Smooth muscle cell (in vitro differentiated cells): ENCODE data around the gene NRXN3. TPM values are rescaled to one million over a fixed set of nuclear protein-coding genes. Genes with fewer than 3 reads are reported as not detected.

ENCODE experiments used
- DNase-seq: peaks from one replicate; lab custom pipeline; 2025; ENCODE audit not compliant: unreplicated experiment; lab: John Stamatoyannopoulos, UW
- H2AFZ ChIP-seq: fragments of 200-600 bp; sonication (generic); 2 replicates; pipeline ENCODE4 v1.6.0; 2016; ENCODE audit warnings: antibody characterized with exemption, low read depth, mild to moderate bottlenecking
- H3F3A ChIP-seq: fragments of 200-600 bp; sonication (generic); 2 replicates; pipeline ENCODE4 v1.6.0; 2017; ENCODE audit warnings: antibody characterized with exemption, low read depth
- H3K27ac ChIP-seq: fragments of 200-600 bp; sonication (generic); 2 replicates; pipeline ENCODE4 v1.5.1; 2016; ENCODE audit warnings: low read depth, mild to moderate bottlenecking
- H3K27me3 ChIP-seq: fragments of 200-600 bp; sonication (generic); 2 replicates; pipeline ENCODE4 v1.6.1; 2016; ENCODE audit warnings: low read depth, mild to moderate bottlenecking
- H3K36me3 ChIP-seq: fragments of 200-600 bp; sonication (generic); 2 replicates; pipeline ENCODE4 v1.5.1; 2016; ENCODE audit warnings: low read depth
- H3K4me1 ChIP-seq: fragments of 200-600 bp; sonication (generic); 2 replicates; pipeline ENCODE4 v1.5.1; 2016; ENCODE audit warnings: low read depth
- H3K4me2 ChIP-seq: fragments of 200-600 bp; sonication (generic); 2 replicates; pipeline ENCODE4 v1.6.0; 2016; ENCODE audit warnings: mild to moderate bottlenecking
- H3K4me3 ChIP-seq: fragments of 200-600 bp; sonication (generic); 2 replicates; pipeline ENCODE4 v1.5.1; 2016; ENCODE audit warnings: mild to moderate bottlenecking
- H3K79me2 ChIP-seq: fragments of 200-600 bp; sonication (generic); 2 replicates; pipeline ENCODE4 v1.6.0; 2016; ENCODE audit warnings: low read depth, mild to moderate bottlenecking
- H3K9ac ChIP-seq: fragments of 200-600 bp; sonication (generic); 2 replicates; pipeline ENCODE4 v1.6.0; 2016; ENCODE audit warnings: low read depth
- H3K9me3 ChIP-seq: fragments of 200-600 bp; sonication (generic); replicated peaks from 2 replicates; pipeline ENCODE4 v1.5.1; 2016; ENCODE audit warnings: low read depth
- H4K20me1 ChIP-seq: fragments of 200-600 bp; sonication (generic); 2 replicates; pipeline ENCODE4 v1.6.0; 2016; ENCODE audit warnings: low read depth
- CTCF ChIP-seq: fragments of 200-600 bp; sonication (generic); IDR thresholded peaks from 2 replicates; pipeline ENCODE4 v1.5.1; 2017; ENCODE audit warnings: borderline replicate concordance, mild to moderate bottlenecking, antibody characterized with exemption; ENCODE audit not compliant: insufficient read depth, poor library complexity, severe bottlenecking
- WGBS: methylation state at CpG from one replicate; pipeline ENCODE4 v1.1.7; 2016; ENCODE audit warnings: low lambda C conversion rate; 5-methylcytosine and 5-hydroxymethylcytosine counted together
- polyA plus RNA-seq: library from polyadenylated mRNA; unstranded; fragments of >200 nt; fragmentation: Nextera tagmentation; extraction: Ambion mirVana; gene quantifications from 2 replicates; pipeline ENCODE4 v1.2.1, GENCODE V29; 2016
- total RNA-seq: library from RNA; depleted of rRNA; stranded (reverse); fragments of >200 nt; gene quantifications from 2 replicates; pipeline ENCODE4 v1.2.3, GENCODE V29; 2014

NRXN3 gene
- total and polyA plus RNA-seq, 2 experiments from 2014 or later, result 1.2 to 7.0 TPM

DNA sequence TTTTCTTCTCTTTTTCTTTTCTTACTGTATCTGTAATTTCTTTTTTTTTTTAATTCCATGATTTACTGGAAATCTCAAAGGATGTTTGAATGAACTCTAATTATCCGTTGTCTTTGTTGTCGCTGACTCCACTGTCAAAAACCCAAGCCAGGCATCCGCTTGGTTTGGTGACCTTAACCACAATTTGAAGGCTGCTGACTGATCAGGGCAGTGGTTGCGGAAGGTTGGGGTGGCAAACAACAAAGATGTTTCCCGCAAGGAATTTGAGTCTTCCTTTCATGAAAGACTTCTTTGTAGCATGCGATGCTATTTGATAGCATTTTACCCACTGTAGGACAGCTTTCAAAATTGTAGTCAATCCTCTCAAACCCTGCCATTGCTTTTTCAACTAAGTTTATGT lies 1027.3 kb downstream of the NRXN3 start:
- no peak overlapping the region for H3K4me3 ChIP-seq
- TF ChIP-seq CTCF, result no peak
- no peaks in the 10 kb centered on the region for H4K20me1 ChIP-seq
- H3K79me2 ChIP-seq, result no peaks in the 10 kb centered on the region
- H3K9ac ChIP-seq, result no peak overlapping the region
- no peak overlapping the region for H2AFZ ChIP-seq
- H3K36me3 ChIP-seq, result no peaks in the 10 kb centered on the region
- H3K9me3 ChIP-seq, result no peaks in the 10 kb centered on the region
- H3F3A ChIP-seq, result no peaks in the 10 kb centered on the region
- no peak overlapping the region for H3K27ac ChIP-seq
- 92% methylated on average over 6 of the region's 6 CpGs for WGBS
- DNase-seq, result no peak
- no peaks in the 10 kb centered on the region for H3K27me3 ChIP-seq
- H3K4me2 ChIP-seq, result no peak overlapping the region
- H3K4me1 ChIP-seq, result no peaks in the 10 kb centered on the region

- Histone ChIP-seq H3K4me3 (no peak overlapping the region), H3K79me2 (no peaks in the 10 kb centered on the region), H3K27me3 (no peaks in the 10 kb centered on the region), H2AFZ (no peak overlapping the region), H3K4me2 (no peak overlapping the region), H4K20me1 (no peaks in the 10 kb centered on the region), H3F3A (no peaks in the 10 kb centered on the region), H3K4me1 (no peaks in the 10 kb centered on the region), H3K9ac (no peak overlapping the region), H3K27ac (no peak overlapping the region), H3K36me3 (no peaks in the 10 kb centered on the region), H3K9me3 (no peaks in the 10 kb centered on the region)
- TF ChIP-seq CTCF, result no peak
- WGBS, result 94% methylated on average over 4 of the region's 4 CpGs
- DNase-seq, result no peak
These were observed 1029.0 kb downstream of the NRXN3 start for GRCh38 chr14:79199217-79199616.

DNA sequence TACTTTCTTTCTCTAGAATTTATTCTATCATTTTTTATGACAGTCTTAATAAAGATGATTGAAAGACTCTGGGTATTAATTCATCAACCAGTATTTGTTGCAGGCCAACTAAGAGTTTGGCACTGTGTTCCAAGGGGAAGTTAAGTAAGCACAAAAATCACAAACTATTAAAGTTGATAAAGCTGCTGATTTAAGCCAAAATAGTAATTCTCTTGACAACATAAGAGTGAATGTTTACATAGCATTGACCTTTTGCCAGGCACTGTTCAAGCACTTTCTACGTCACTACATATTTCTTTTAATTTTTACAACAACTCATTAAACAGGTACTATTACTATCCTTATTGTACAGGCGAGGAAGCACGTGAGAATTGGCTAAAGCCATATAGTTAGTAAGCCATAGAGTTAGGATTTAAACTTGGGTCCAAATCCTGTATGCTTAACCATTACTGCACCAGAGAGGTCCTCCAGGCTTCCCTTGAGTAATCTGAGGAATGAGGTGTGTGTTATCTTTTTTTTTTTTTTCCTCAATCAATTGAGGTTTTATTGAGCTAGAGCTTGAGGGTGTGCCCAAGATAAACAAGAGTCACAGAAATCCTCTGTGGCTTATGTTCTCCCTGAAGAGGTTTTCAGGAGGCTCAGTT lies 1031.5 kb downstream of the NRXN3 start:
- 86% methylated on average over 3 of the region's 3 CpGs for WGBS
- Histone ChIP-seq H2AFZ (no peak overlapping the region), H4K20me1 (no peaks in the 10 kb centered on the region), H3K4me3 (no peak overlapping the region), H3K4me2 (no peak overlapping the region), H3K36me3 (no peaks in the 10 kb centered on the region), H3F3A (no peaks in the 10 kb centered on the region), H3K79me2 (no peaks in the 10 kb centered on the region), H3K27me3 (no peaks in the 10 kb centered on the region), H3K4me1 (no peaks in the 10 kb centered on the region), H3K27ac (no peak overlapping the region), H3K9me3 (no peaks in the 10 kb centered on the region), H3K9ac (no peak overlapping the region)
- DNase-seq, result no peak
- TF ChIP-seq CTCF, result no peak

DNA sequence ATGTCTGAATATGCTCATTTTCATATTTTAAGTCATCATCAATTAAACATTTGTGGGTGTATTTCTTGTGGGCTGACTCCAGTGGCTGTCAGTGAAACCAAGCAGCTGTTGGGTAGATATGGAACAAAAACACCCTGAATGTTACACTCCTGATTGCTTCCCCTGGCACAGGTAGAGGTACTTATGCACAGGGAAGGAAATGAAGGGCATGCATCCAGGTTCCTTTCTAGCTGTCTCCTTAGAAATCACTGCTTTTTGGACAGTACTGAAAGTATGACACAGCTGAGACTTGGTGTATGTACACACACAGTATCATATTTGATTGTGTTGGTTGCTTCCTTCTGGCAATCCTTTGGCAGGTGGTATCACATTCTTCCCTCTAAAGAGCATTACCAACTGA lies 1034.4 kb downstream of the NRXN3 start:
- Histone ChIP-seq H3K4me2 (no peak overlapping the region), H3F3A (no peaks in the 10 kb centered on the region), H3K9ac (no peak overlapping the region), H4K20me1 (no peaks in the 10 kb centered on the region), H3K4me1 (no peaks in the 10 kb centered on the region), H3K27me3 (no peaks in the 10 kb centered on the region), H3K27ac (no peak overlapping the region), H2AFZ (no peak overlapping the region), H3K79me2 (no peaks in the 10 kb centered on the region), H3K9me3 (no peaks in the 10 kb centered on the region), H3K36me3 (no peaks in the 10 kb centered on the region), H3K4me3 (no peak overlapping the region)
- no peak for DNase-seq
- no peak for TF ChIP-seq CTCF
